DND-41 (cell line): ENCODE measurements around the gene CCT2.

ENCODE experiments used
- ATAC-seq: fragments of 200-7000 bp; cut with Tn5 transposase; 3 replicates; pipeline ENCODE4 v1.9.1; 2021; ENCODE audit warnings: low read depth; ENCODE audit not compliant: insufficient read depth
- DNase-seq: peaks from one replicate; pipeline ENCODE4 v3.0.0-alpha.2; 2020
- H2AFZ ChIP-seq: 2 replicates; pipeline ENCODE4 v1.6.0; 2012; ENCODE audit warnings: low read depth, low read length
- H3K27ac ChIP-seq: 2 replicates; pipeline ENCODE4 v1.5.1; 2012; ENCODE audit warnings: low read length, inconsistent platforms
- H3K27me3 ChIP-seq: fragments of 200-600 bp; sonication (generic); 2 replicates; pipeline ENCODE4 v1.6.0; 2012; ENCODE audit warnings: low read length, mild to moderate bottlenecking, inconsistent platforms; ENCODE audit not compliant: insufficient read depth, poor library complexity
- H3K36me3 ChIP-seq: 2 replicates; pipeline ENCODE4 v1.5.1; 2012; ENCODE audit warnings: low read length, inconsistent platforms; ENCODE audit not compliant: insufficient read depth
- H3K4me1 ChIP-seq: 2 replicates; pipeline ENCODE4 v1.5.1; 2012; ENCODE audit warnings: mild to moderate bottlenecking, low read length; ENCODE audit not compliant: insufficient read depth
- H3K4me2 ChIP-seq: 2 replicates; pipeline ENCODE4 v1.6.0; 2012; ENCODE audit warnings: mild to moderate bottlenecking, moderate library complexity, low read length, inconsistent platforms; ENCODE audit not compliant: insufficient read depth
- H3K4me3 ChIP-seq, 2 experiments: fragments of 200-600 bp in 1 of 2; shearing (Covaris generic) in 1 of 2; 2 replicates each; pipeline ENCODE4 v1.5.1; 2012 to 2016; ENCODE audit warnings: inconsistent platforms in 2 of 2, low read length in 2 of 2, mild to moderate bottlenecking in 2 of 2, low read depth in 1 of 2, moderate library complexity in 1 of 2
- H3K79me2 ChIP-seq: 2 replicates; pipeline ENCODE4 v1.6.0; 2012; ENCODE audit warnings: low read length, inconsistent platforms; ENCODE audit not compliant: insufficient read depth
- H3K9ac ChIP-seq: 2 replicates; pipeline ENCODE4 v1.6.0; 2012; ENCODE audit warnings: low read depth, mild to moderate bottlenecking, inconsistent platforms, low read length, moderate library complexity
- H3K9me3 ChIP-seq: 2 replicates; pipeline ENCODE4 v1.5.1; 2012; ENCODE audit warnings: low read length, moderate library complexity, mild to moderate bottlenecking, inconsistent platforms; ENCODE audit not compliant: insufficient read depth, severe bottlenecking
- H4K20me1 ChIP-seq: 2 replicates; pipeline ENCODE4 v1.6.0; 2012; ENCODE audit warnings: low read length; ENCODE audit not compliant: insufficient read depth
- CTCF ChIP-seq: IDR thresholded peaks from 2 replicates; pipeline ENCODE4 v1.5.1; 2012; ENCODE audit warnings: borderline replicate concordance, low read length, moderate library complexity, mild to moderate bottlenecking; ENCODE audit not compliant: poor library complexity, severe bottlenecking; ENCODE audit errors: extremely low read depth
- EZH2 ChIP-seq: IDR thresholded peaks from 3 replicates; pipeline ENCODE4 v1.6.1; 2012; ENCODE audit warnings: borderline replicate concordance, low read depth, mild to moderate bottlenecking, moderate library complexity, low read length, inconsistent platforms; ENCODE audit not compliant: severe bottlenecking

The CCT2 gene

GRCh38 chr12:69620077-69620476, 34.8 kb downstream of the CCT2 start:
- no peak for DNase-seq
- Histone ChIP-seq H3K36me3 (no peaks in the 10 kb centered on the region), H3K4me1 (no peaks in the 10 kb centered on the region), H3K4me3 (no peak overlapping the region), H3K9me3 (no peaks in the 10 kb centered on the region), H3K4me2 (no peak overlapping the region), H3K27me3 (no peaks in the 10 kb centered on the region), H3K9ac (no peak overlapping the region), H2AFZ (no peak overlapping the region), H4K20me1 (no peaks in the 10 kb centered on the region), H3K27ac (no peak overlapping the region), H3K79me2 (no peaks in the 10 kb centered on the region)
- no peak for TF ChIP-seq CTCF
- no peak for ATAC-seq

GRCh38 chr12:69620921-69621320, 35.7 kb downstream of the CCT2 start:
- Histone ChIP-seq H3K4me3 (no peak overlapping the region), H2AFZ (no peak overlapping the region), H3K27me3 (no peaks in the 10 kb centered on the region), H3K9ac (no peak overlapping the region), H3K4me2 (no peak overlapping the region), H3K4me1 (no peaks in the 10 kb centered on the region), H3K27ac (no peak overlapping the region), H4K20me1 (no peaks in the 10 kb centered on the region), H3K9me3 (no peaks in the 10 kb centered on the region), H3K36me3 (no peaks in the 10 kb centered on the region), H3K79me2 (no peaks in the 10 kb centered on the region)
- no peak for TF ChIP-seq EZH2
- no peak for TF ChIP-seq CTCF
- ATAC-seq (no peak), DNase-seq (no peak)

GRCh38 chr12:69621551-69621950, 36.3 kb downstream of the CCT2 start:
- Histone ChIP-seq H3K27ac (no peak overlapping the region), H2AFZ (no peak overlapping the region), H3K36me3 (no peaks in the 10 kb centered on the region), H3K27me3 (no peaks in the 10 kb centered on the region), H3K4me2 (no peak overlapping the region), H3K4me1 (no peaks in the 10 kb centered on the region), H3K9me3 (no peaks in the 10 kb centered on the region), H3K9ac (no peak overlapping the region), H3K4me3 (no peak overlapping the region), H3K79me2 (no peaks in the 10 kb centered on the region), H4K20me1 (no peaks in the 10 kb centered on the region)
- no peak for TF ChIP-seq CTCF
- no peak for TF ChIP-seq EZH2
- DNase-seq (no peak), ATAC-seq (no peak)

- Histone ChIP-seq H3K4me1 (no peaks in the 10 kb centered on the region), H3K27ac (no peak overlapping the region), H3K27me3 (no peaks in the 10 kb centered on the region), H3K9me3 (no peaks in the 10 kb centered on the region), H3K9ac (no peak overlapping the region), H4K20me1 (no peaks in the 10 kb centered on the region), H3K79me2 (no peaks in the 10 kb centered on the region), H3K4me2 (no peak overlapping the region), H2AFZ (no peak overlapping the region), H3K36me3 (no peaks in the 10 kb centered on the region), H3K4me3 (no peak overlapping the region)
- TF ChIP-seq EZH2 (no peak), CTCF (no peak)
- ATAC-seq (no peak), DNase-seq (no peak)
Measured at GRCh38 chr12:69623970-69624369, 38.7 kb downstream of the CCT2 start.
